SKM-1 (cell line): ENCODE results near the gene TANGO2.

Experiments
- DNase-seq: peaks from one replicate; lab custom pipeline; 2025; ENCODE audit not compliant: unreplicated experiment; lab: John Stamatoyannopoulos, UW

The TANGO2 gene

GRCh38 chr22:20024650-20025397 lies 3.9 kb downstream of the TANGO2 start:
- DNase-seq: no peak

- no peak for DNase-seq
These were observed 4.7 kb downstream of the TANGO2 start for GRCh38 chr22:20025401-20026203.

- DNase-seq: no peak
These were observed 5.4 kb downstream of the TANGO2 start for GRCh38 chr22:20026204-20026908.

- no peak for DNase-seq
These were observed 6.2 kb downstream of the TANGO2 start for GRCh38 chr22:20026996-20027601.

GRCh38 chr22:20027966-20028854 lies 7.3 kb downstream of the TANGO2 start:
- no peak for DNase-seq

GRCh38 chr22:20028855-20029549 lies 8.1 kb downstream of the TANGO2 start:
- no peak for DNase-seq

- no peak for DNase-seq
These were observed 8.8 kb downstream of the TANGO2 start for GRCh38 chr22:20029550-20030225.

GRCh38 chr22:20031732-20032406 lies 11.0 kb downstream of the TANGO2 start:
- no peak for DNase-seq

GRCh38 chr22:20032407-20032991 lies 11.6 kb downstream of the TANGO2 start:
- no peak for DNase-seq

GRCh38 chr22:20033045-20033706 lies 12.3 kb downstream of the TANGO2 start:
- no peak for DNase-seq

- no peak for DNase-seq
These were observed 13.2 kb downstream of the TANGO2 start for GRCh38 chr22:20034143-20034542.

GRCh38 chr22:20035375-20036083 lies 14.6 kb downstream of the TANGO2 start:
- no peak for DNase-seq

- no peak for DNase-seq
These were observed 15.2 kb downstream of the TANGO2 start for GRCh38 chr22:20036084-20036482.

- DNase-seq: no peak
These were observed 15.9 kb downstream of the TANGO2 start for GRCh38 chr22:20036535-20037392.

- peak; percentile 5 for DNase-seq
These were observed 16.5 kb downstream of the TANGO2 start for GRCh38 chr22:20037419-20037818.

GRCh38 chr22:20038574-20038973 lies 17.7 kb downstream of the TANGO2 start:
- DNase-seq: no peak
